ENCODE measurements around the gene SLC2A13.
"Not testable (repeated sequence)": the region's sequence is repeated elsewhere in the genome, so short reads cannot be mapped to it uniquely, and the experiment has no call there.

Gene SLC2A13

GRCh38 chr12:40034712-40035111, 71.2 kb downstream of the SLC2A13 start:
- H3K9ac ChIP-seq (ENCODE audit: low read depth, low read length), result no peak overlapping the region
- H3K9me3 ChIP-seq (ENCODE audit: insufficient read depth, low read depth, low read length), result no peaks in the 10 kb centered on the region
- no peaks in the 10 kb centered on the region for H3K27me3 ChIP-seq (ENCODE audit: insufficient read depth, low read length)
- 69% methylated on average over 1 of the region's 2 CpGs for WGBS
- no peaks in the 10 kb centered on the region for H3K36me3 ChIP-seq (ENCODE audit: insufficient read depth, low read length)
- no peak overlapping the region for H3K4me3 ChIP-seq (ENCODE audit: low read length)
- peaks cover 38% of the 10 kb centered on the region for H3K4me1 ChIP-seq (ENCODE audit: insufficient read depth, low read length)
- H3K27ac ChIP-seq (ENCODE audit: low read depth, low read length), result no peak overlapping the region; the same call in 1 of the 2 replicates

GRCh38 chr12:40034156-40034555, 71.7 kb downstream of the SLC2A13 start:
- H3K27ac ChIP-seq (ENCODE audit: low read depth, low read length), result peak overlapping the region; percentile 28

GRCh38 chr12:40033242-40033630, 72.6 kb downstream of the SLC2A13 start:
- Histone ChIP-seq H3K9ac (ENCODE audit: low read depth, low read length) (no peak overlapping the region), H3K36me3 (ENCODE audit: insufficient read depth, low read length) (no peaks in the 10 kb centered on the region), H3K4me3 (ENCODE audit: low read length) (no peak overlapping the region), H3K27ac (ENCODE audit: low read depth, low read length) (peak overlapping the region; percentile 37; the same call in 1 of the 2 replicates), H3K4me1 (ENCODE audit: insufficient read depth, low read length) (peaks cover 38% of the 10 kb centered on the region), H3K27me3 (ENCODE audit: insufficient read depth, low read length) (no peaks in the 10 kb centered on the region), H3K9me3 (ENCODE audit: insufficient read depth, low read depth, low read length) (no peaks in the 10 kb centered on the region)

More at GRCh38 chr12:40034156-40034555, 71.7 kb downstream of the SLC2A13 start:
- Histone ChIP-seq H3K9ac (ENCODE audit: low read depth, low read length) (no peak overlapping the region), H3K9me3 (ENCODE audit: insufficient read depth, low read depth, low read length) (no peaks in the 10 kb centered on the region), H3K4me1 (ENCODE audit: insufficient read depth, low read length) (peaks cover 38% of the 10 kb centered on the region), H3K4me3 (ENCODE audit: low read length) (no peak overlapping the region), H3K36me3 (ENCODE audit: insufficient read depth, low read length) (no peaks in the 10 kb centered on the region), H3K27me3 (ENCODE audit: insufficient read depth, low read length) (no peaks in the 10 kb centered on the region)

GRCh38 chr12:40032433-40033241, 73.2 kb downstream of the SLC2A13 start:
- Histone ChIP-seq H3K9ac (ENCODE audit: low read depth, low read length) (0 out of 2 replicates have a peak overlapping the region, but pooled peaks have one; percentile 6), H3K36me3 (ENCODE audit: insufficient read depth, low read length) (no peaks in the 10 kb centered on the region), H3K4me1 (ENCODE audit: insufficient read depth, low read length) (peaks cover 38% of the 10 kb centered on the region), H3K4me3 (ENCODE audit: low read length) (no peak overlapping the region), H3K27me3 (ENCODE audit: insufficient read depth, low read length) (no peaks in the 10 kb centered on the region), H3K9me3 (ENCODE audit: insufficient read depth, low read depth, low read length) (no peaks in the 10 kb centered on the region), H3K27ac (ENCODE audit: low read depth, low read length) (peak overlapping the region; percentile 25)
- WGBS, result 87% methylated on average over 5 of the region's 5 CpGs

- peaks cover 38% of the 10 kb centered on the region for H3K4me1 ChIP-seq (ENCODE audit: insufficient read depth, low read length)
- no peaks in the 10 kb centered on the region for H3K36me3 ChIP-seq (ENCODE audit: insufficient read depth, low read length)
- no peak overlapping the region for H3K9ac ChIP-seq (ENCODE audit: low read depth, low read length)
- no peak overlapping the region for H3K4me3 ChIP-seq (ENCODE audit: low read length)
- no peaks in the 10 kb centered on the region for H3K9me3 ChIP-seq (ENCODE audit: insufficient read depth, low read depth, low read length)
- no peaks in the 10 kb centered on the region for H3K27me3 ChIP-seq (ENCODE audit: insufficient read depth, low read length)
- H3K27ac ChIP-seq (ENCODE audit: low read depth, low read length), result peak overlapping the region; percentile 25
- 96% methylated on average over 3 of the region's 3 CpGs for WGBS
Observed at GRCh38 chr12:40031965-40032364, 73.9 kb downstream of the SLC2A13 start.

- WGBS, result 91% methylated on average over 7 of the region's 9 CpGs
- not testable (repeated sequence) for H3K4me3 ChIP-seq (ENCODE audit: low read length); H3K27ac ChIP-seq (ENCODE audit: low read depth, low read length); H3K9ac ChIP-seq (ENCODE audit: low read depth, low read length); H3K9me3 ChIP-seq (ENCODE audit: insufficient read depth, low read depth, low read length); H3K27me3 ChIP-seq (ENCODE audit: insufficient read depth, low read length); H3K36me3 ChIP-seq (ENCODE audit: insufficient read depth, low read length)
- peaks cover 38% of the 10 kb centered on the region for H3K4me1 ChIP-seq (ENCODE audit: insufficient read depth, low read length)
Observed at GRCh38 chr12:40030970-40031369, 74.9 kb downstream of the SLC2A13 start.

- WGBS, result 93% methylated on average over 5 of the region's 5 CpGs
Observed at GRCh38 chr12:40028296-40028695, 77.6 kb downstream of the SLC2A13 start.

GRCh38 chr12:40022850-40023249, 83.0 kb downstream of the SLC2A13 start:
- Histone ChIP-seq H3K9ac (ENCODE audit: low read depth, low read length) (no peak overlapping the region), H3K27ac (ENCODE audit: low read depth, low read length) (no peak overlapping the region), H3K9me3 (ENCODE audit: insufficient read depth, low read depth, low read length) (no peaks in the 10 kb centered on the region), H3K4me3 (ENCODE audit: low read length) (no peak overlapping the region), H3K36me3 (ENCODE audit: insufficient read depth, low read length) (0 out of 2 replicates have a peak, but pooled peaks cover 4% of the 10 kb centered on the region), H3K27me3 (ENCODE audit: insufficient read depth, low read length) (no peaks in the 10 kb centered on the region), H3K4me1 (ENCODE audit: insufficient read depth, low read length) (peaks cover 36% of the 10 kb centered on the region)

More at GRCh38 chr12:40028296-40028695, 77.6 kb downstream of the SLC2A13 start:
- no peak overlapping the region for H3K27ac ChIP-seq (ENCODE audit: low read depth, low read length)
- H3K27me3 ChIP-seq (ENCODE audit: insufficient read depth, low read length), result no peaks in the 10 kb centered on the region
- peaks cover 19% of the 10 kb centered on the region for H3K4me1 ChIP-seq (ENCODE audit: insufficient read depth, low read length)
- no peaks in the 10 kb centered on the region for H3K36me3 ChIP-seq (ENCODE audit: insufficient read depth, low read length)
- H3K9ac ChIP-seq (ENCODE audit: low read depth, low read length), result no peak overlapping the region
- H3K4me3 ChIP-seq (ENCODE audit: low read length), result no peak overlapping the region
- H3K9me3 ChIP-seq (ENCODE audit: insufficient read depth, low read depth, low read length), result no peaks in the 10 kb centered on the region

- no peaks in the 10 kb centered on the region for H3K27me3 ChIP-seq (ENCODE audit: insufficient read depth, low read length)
- H3K27ac ChIP-seq (ENCODE audit: low read depth, low read length), result peak overlapping the region; percentile 75
- peaks cover 42% of the 10 kb centered on the region for H3K4me1 ChIP-seq (ENCODE audit: insufficient read depth, low read length)
- 0 out of 2 replicates have a peak, but pooled peaks cover 4% of the 10 kb centered on the region for H3K36me3 ChIP-seq (ENCODE audit: insufficient read depth, low read length)
- no peak overlapping the region; the same call in 1 of the 2 replicates for H3K4me3 ChIP-seq (ENCODE audit: low read length)
- 0 out of 2 replicates have a peak overlapping the region, but pooled peaks have one; percentile 21 for H3K9ac ChIP-seq (ENCODE audit: low read depth, low read length)
- H3K9me3 ChIP-seq (ENCODE audit: insufficient read depth, low read depth, low read length), result no peaks in the 10 kb centered on the region
- 39% methylated on average over 4 of the region's 4 CpGs for WGBS
Observed at GRCh38 chr12:40020261-40020691, 85.6 kb downstream of the SLC2A13 start.

GRCh38 chr12:40017488-40017887, 88.4 kb downstream of the SLC2A13 start:
- 94% methylated on average over 1 of the region's 1 CpG for WGBS
- Histone ChIP-seq H3K4me3 (ENCODE audit: low read length) (no peak overlapping the region), H3K9me3 (ENCODE audit: insufficient read depth, low read depth, low read length) (no peaks in the 10 kb centered on the region), H3K4me1 (ENCODE audit: insufficient read depth, low read length) (peaks cover 44% of the 10 kb centered on the region), H3K27ac (ENCODE audit: low read depth, low read length) (no peak overlapping the region), H3K36me3 (ENCODE audit: insufficient read depth, low read length) (0 out of 2 replicates have a peak, but pooled peaks cover 4% of the 10 kb centered on the region), H3K9ac (ENCODE audit: low read depth, low read length) (no peak overlapping the region), H3K27me3 (ENCODE audit: insufficient read depth, low read length) (no peaks in the 10 kb centered on the region)

- H3K36me3 ChIP-seq (ENCODE audit: insufficient read depth, low read length), result 0 out of 2 replicates have a peak, but pooled peaks cover 4% of the 10 kb centered on the region
- H3K9ac ChIP-seq (ENCODE audit: low read depth, low read length), result no peak overlapping the region
- H3K9me3 ChIP-seq (ENCODE audit: insufficient read depth, low read depth, low read length), result no peaks in the 10 kb centered on the region
- WGBS, result 96% methylated on average over 3 of the region's 3 CpGs
- no peak overlapping the region for H3K27ac ChIP-seq (ENCODE audit: low read depth, low read length)
- no peaks in the 10 kb centered on the region for H3K27me3 ChIP-seq (ENCODE audit: insufficient read depth, low read length)
- H3K4me1 ChIP-seq (ENCODE audit: insufficient read depth, low read length), result peaks cover 44% of the 10 kb centered on the region
- no peak overlapping the region for H3K4me3 ChIP-seq (ENCODE audit: low read length)
Observed at GRCh38 chr12:40016980-40017379, 88.9 kb downstream of the SLC2A13 start.
